Activated CD8-positive, alpha-beta T cell treated with anti-CD3 and anti-CD28 coated beads for 36 hours (primary cell): ENCODE results near the gene CENPM. TPM values are rescaled to one million over a fixed set of nuclear protein-coding genes. Genes with fewer than 3 reads are reported as not detected.

Experiments used
- ATAC-seq: fragments of 200-7000 bp; cut with Tn5 transposase; one replicate; pipeline ENCODE4 v1.10.0; 2021; ENCODE audit warnings: mild to moderate bottlenecking, moderate library complexity
- CTCF ChIA-PET: fragments of 350-600 bp; sonication (Branson Sonifier 250); formaldehyde crosslinking; loops from one replicate; lab custom pipeline; 2021; ENCODE audit warnings: antibody characterized with exemption; lab: Charles Lee
- POLR2A ChIA-PET: fragments of 350-600 bp; sonication (Branson Sonifier 250); formaldehyde crosslinking; loops from one replicate; lab custom pipeline; 2021; ENCODE audit warnings: antibody characterized with exemption; lab: Charles Lee
- DNase-seq: peaks from one replicate; pipeline ENCODE4 v3.0.0-alpha.2; 2020
- H3K27ac Mint-ChIP-seq: one replicate; pipeline ENCODE4 v1.8.0; 2021; ENCODE audit warnings: mild to moderate bottlenecking, mixed read lengths
- H3K27me3 Mint-ChIP-seq: one replicate; pipeline ENCODE4 v1.8.0; 2021; ENCODE audit warnings: mixed read lengths
- H3K36me3 Mint-ChIP-seq: one replicate; pipeline ENCODE4 v1.8.0; 2021; ENCODE audit warnings: low read depth, mixed read lengths
- H3K4me1 Mint-ChIP-seq: one replicate; pipeline ENCODE4 v1.8.0; 2021; ENCODE audit warnings: low read depth, mixed read lengths
- H3K4me3 Mint-ChIP-seq: one replicate; pipeline ENCODE4 v1.8.0; 2021; ENCODE audit warnings: mild to moderate bottlenecking, moderate library complexity, mixed read lengths
- H3K9me3 Mint-ChIP-seq: one replicate; pipeline ENCODE4 v1.8.0; 2021; ENCODE audit warnings: mixed read lengths
- CTCF ChIP-seq: fragments of 200-600 bp; IDR thresholded peaks from one replicate; pipeline ENCODE4 v1.8.0; 2022; ENCODE audit warnings: antibody characterized with exemption, mild to moderate bottlenecking
- intact Hi-C: fragments of 100-400 bp; cut with micrococcal nuclease; formaldehyde crosslinking; loops from one replicate; pipeline ENCODE4 v1.10.0; 2022
- total RNA-seq, 2 experiments: library from RNA; stranded (reverse); gene quantifications; one replicate each; pipeline ENCODE4 v1.2.3, GENCODE V29; 2021

Gene CENPM
- total RNA-seq, 2 experiments from 2014 or later = 62.5 to 63.1 TPM

GRCh38 chr22:41935509-41935908 lies 11.4 kb downstream of the CENPM start:
- POLR2A ChIA-PET = interaction anchor here (8.3 kb wide), 1 partner anchor 12 kb away, joined by 134 read pairs; the partner anchor contains the start of gene TNFRSF13C
- Mint-ChIP-seq H3K4me1 (peaks cover 20% of the 10 kb centered on the region), H3K27me3 (no peaks in the 10 kb centered on the region), H3K9me3 (no peaks in the 10 kb centered on the region), H3K27ac (no peak overlapping the region), H3K36me3 (peaks cover 31% of the 10 kb centered on the region), H3K4me3 (no peak overlapping the region)
- intact Hi-C loops = no loop called here
- ATAC-seq (no peak), DNase-seq (no peak)
- CTCF ChIA-PET = interaction anchor here (6.7 kb wide), 1 partner anchor 9 kb away, joined by 62 read pairs; the partner anchor contains the start of gene TNFRSF13C
- TF ChIP-seq CTCF = no peak

GRCh38 chr22:41935015-41935351 lies 12.0 kb downstream of the CENPM start:
- ATAC-seq (no peak), DNase-seq (no peak)
- peaks cover 15% of the 10 kb centered on the region for H3K4me1 Mint-ChIP-seq
- intact Hi-C loops = no loop called here
- ChIA-PET CTCF (no interaction called here), POLR2A (interaction anchor here (1.5 to 8.3 kb wide), 2 partner anchors 12 to 78 kb away, joined by 3 to 134 read pairs; partner anchors contain the start of gene TNFRSF13C)
- H3K27ac Mint-ChIP-seq = no peak overlapping the region
- TF ChIP-seq CTCF = no peak
- peaks cover 26% of the 10 kb centered on the region for H3K36me3 Mint-ChIP-seq
- H3K4me3 Mint-ChIP-seq = no peak overlapping the region
- no peaks in the 10 kb centered on the region for H3K9me3 Mint-ChIP-seq
- H3K27me3 Mint-ChIP-seq = no peaks in the 10 kb centered on the region

- no peak for TF ChIP-seq CTCF
- peaks cover 21% of the 10 kb centered on the region for H3K36me3 Mint-ChIP-seq
- H3K4me1 Mint-ChIP-seq = peaks cover 11% of the 10 kb centered on the region
- ATAC-seq (no peak), DNase-seq (no peak)
- H3K4me3 Mint-ChIP-seq = no peak overlapping the region
- no peaks in the 10 kb centered on the region for H3K9me3 Mint-ChIP-seq
- H3K27ac Mint-ChIP-seq = no peak overlapping the region
- ChIA-PET CTCF (interaction anchor here (0.8 kb wide), 1 partner anchor 9 kb away, joined by 4 read pairs; no protein-coding TSS in a partner anchor), POLR2A (interaction anchor here (0.9 to 8.3 kb wide), 3 partner anchors 11 to 77 kb away, joined by 3 to 134 read pairs (median 3); partner anchors contain the start of gene TNFRSF13C)
- intact Hi-C loops = no loop called here
- no peaks in the 10 kb centered on the region for H3K27me3 Mint-ChIP-seq
Observed at GRCh38 chr22:41934284-41935014, 12.5 kb downstream of the CENPM start.

GRCh38 chr22:41933411-41934177 lies 13.4 kb downstream of the CENPM start:
- H3K4me1 Mint-ChIP-seq = peaks cover 11% of the 10 kb centered on the region
- no peak overlapping the region for H3K27ac Mint-ChIP-seq
- ATAC-seq = no peak
- intact Hi-C loops = no loop called here
- peaks cover 13% of the 10 kb centered on the region for H3K36me3 Mint-ChIP-seq
- no peak overlapping the region for H3K4me3 Mint-ChIP-seq
- CTCF ChIA-PET = interaction anchor here (0.8 kb wide), 1 partner anchor 8 kb away, joined by 4 read pairs; no protein-coding TSS in a partner anchor
- no peak for TF ChIP-seq CTCF
- no peaks in the 10 kb centered on the region for H3K9me3 Mint-ChIP-seq
- POLR2A ChIA-PET = interaction anchor here (0.9 to 8.3 kb wide), 5 partner anchors 10 to 76 kb away, joined by 3 to 134 read pairs (median 3); partner anchors contain the start of genes CENPM and TNFRSF13C
- no peak for DNase-seq
- no peaks in the 10 kb centered on the region for H3K27me3 Mint-ChIP-seq
